ENCODE data around the gene ISG20L2. TPM values are rescaled to one million over a fixed set of nuclear protein-coding genes. Genes with fewer than 3 reads are reported as not detected.

ISG20L2 gene
- total RNA-seq, 1 donor from 2014 or later = 28.3 TPM

DNA sequence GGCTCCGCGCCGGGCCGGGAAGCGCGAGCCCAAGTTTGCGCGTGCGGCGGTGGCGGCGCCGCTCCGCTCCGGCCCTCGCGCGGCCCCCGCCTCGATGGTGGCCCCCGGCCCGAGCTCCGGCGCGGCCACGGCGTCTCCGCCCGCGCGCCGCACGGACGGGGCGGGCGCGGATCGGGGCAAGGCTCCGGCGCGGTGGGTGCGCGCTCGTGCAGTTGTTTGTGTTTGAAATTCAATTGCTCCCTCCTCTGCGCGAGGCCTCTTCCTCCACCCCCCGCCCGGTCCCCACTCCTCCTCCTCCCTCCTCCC, 22.8 kb upstream of the ISG20L2 start, which contains the start of gene HDGF:
HDGF (minus strand) TSS at position 225 of the 306 bp plus-strand sequence. CDS start 246 bp downstream, outside the sequence.
- no peak for TF ChIP-seq CTCF (IDR thresholded peaks at IDR 0.05)
- Histone ChIP-seq H3K4me1 (peaks cover 41% of the 10 kb centered on the region), H3K36me3 (no peaks in the 10 kb centered on the region)

GRCh38 chr1:156750711-156751450, 22.3 kb upstream of the ISG20L2 start:
- peak overlapping the region; percentile 98 for H3K27ac ChIP-seq
- H3K27me3 ChIP-seq = no peaks in the 10 kb centered on the region
- ATAC-seq (peak; percentile 13), DNase-seq (peak; percentile 88)
- intact Hi-C loops (cut with DNase I) = no loop called here
- H3K4me1 ChIP-seq = peaks cover 46% of the 10 kb centered on the region
- H3K36me3 ChIP-seq = no peaks in the 10 kb centered on the region
- no peaks in the 10 kb centered on the region for H3K9me3 ChIP-seq
- peak; percentile 13 for TF ChIP-seq CTCF (IDR thresholded peaks at IDR 0.05)
- peak overlapping the region; percentile 96 for H3K4me3 ChIP-seq

More for the DNA sequence above, 22.8 kb upstream of the ISG20L2 start, which contains the start of gene HDGF:
- intact Hi-C loops (cut with DNase I) = no loop called here
- no peak for ATAC-seq
- H3K27ac ChIP-seq = peak within 1 kb of the TSS; percentile 98
- H3K4me3 ChIP-seq = peak within 1 kb of the TSS; percentile 96
- no peaks in the 10 kb centered on the region for H3K9me3 ChIP-seq
- H3K27me3 ChIP-seq = no peaks in the 10 kb centered on the region
- no peak for DNase-seq

DNA sequence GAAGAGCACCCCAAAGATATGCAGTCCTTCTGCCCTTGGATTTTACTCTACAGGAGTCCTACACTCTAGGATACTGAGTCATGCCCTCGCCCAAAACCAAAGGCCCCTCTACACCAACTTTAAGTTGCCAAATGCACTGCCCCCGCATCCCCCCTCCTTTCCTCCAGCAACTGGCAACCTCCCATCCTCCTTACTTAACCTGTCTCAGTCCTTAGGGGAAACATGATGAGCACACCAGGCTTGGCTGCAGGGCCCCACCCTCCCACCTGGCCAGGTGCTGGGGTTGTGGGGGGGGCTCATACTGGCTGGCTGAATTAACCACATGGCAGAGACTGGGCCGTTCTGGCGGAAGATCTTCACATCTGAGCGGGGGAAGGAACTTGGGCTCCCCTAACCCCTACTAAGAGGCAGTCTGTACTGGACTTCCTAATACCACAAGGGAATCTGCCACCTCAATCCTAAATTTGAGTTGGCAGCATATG, 21.7 kb upstream of the ISG20L2 start:
- TF ChIP-seq CTCF (IDR thresholded peaks at IDR 0.05) = no peak
- Histone ChIP-seq H3K27ac (peak overlapping the region; percentile 98), H3K4me3 (peak overlapping the region; percentile 96), H3K27me3 (no peaks in the 10 kb centered on the region), H3K4me1 (peaks cover 52% of the 10 kb centered on the region), H3K36me3 (no peaks in the 10 kb centered on the region), H3K9me3 (no peaks in the 10 kb centered on the region)
- ATAC-seq (peak; percentile 4), DNase-seq (peak; percentile 77)
- intact Hi-C loops (cut with DNase I) = no loop called here

GRCh38 chr1:156749419-156750118, 21.0 kb upstream of the ISG20L2 start:
- ATAC-seq (no peak), DNase-seq (no peak)
- Histone ChIP-seq H3K4me1 (peaks cover 52% of the 10 kb centered on the region), H3K36me3 (no peaks in the 10 kb centered on the region), H3K9me3 (no peaks in the 10 kb centered on the region), H3K27me3 (no peaks in the 10 kb centered on the region), H3K4me3 (peak overlapping the region; percentile 96), H3K27ac (peak overlapping the region; percentile 98)
- intact Hi-C loops (cut with DNase I) = no loop called here
- no peak for TF ChIP-seq CTCF (IDR thresholded peaks at IDR 0.05)

- DNase-seq (peak; percentile 78), ATAC-seq (peak; percentile 6)
- intact Hi-C loops (cut with DNase I) = no loop called here
- H3K4me3 ChIP-seq = peak overlapping the region; percentile 96
- no peak for TF ChIP-seq CTCF (IDR thresholded peaks at IDR 0.05)
- H3K9me3 ChIP-seq = no peaks in the 10 kb centered on the region
- H3K27ac ChIP-seq = peak overlapping the region; percentile 98
- H3K27me3 ChIP-seq = no peaks in the 10 kb centered on the region
- peaks cover 52% of the 10 kb centered on the region for H3K4me1 ChIP-seq
- H3K36me3 ChIP-seq = peaks cover 5% of the 10 kb centered on the region
Observed at GRCh38 chr1:156748670-156749418, 20.3 kb upstream of the ISG20L2 start.
